Central memory CD8-positive, alpha-beta T cell (primary cell): ENCODE measurements around the gene EFCAB6.

Experiments used
- ATAC-seq: fragments of 150-1000 bp; cut with Tn5 transposase; replicated peaks from 2 replicates; pipeline ENCODE4 v1.10.0; 2022; ENCODE audit warnings: mild to moderate bottlenecking, moderate FRiP score, moderate number of reproducible peaks; ENCODE audit not compliant: poor library complexity, severe bottlenecking; ENCODE audit errors: extremely low read depth
- DNase-seq, 2 donors: peaks; one replicate each; pipeline ENCODE4 v3.0.0; 2021; ENCODE audit warnings: low spot score in 2 of 2
- H3K27ac Mint-ChIP-seq: one replicate; pipeline ENCODE4 v1.8.0; 2022; ENCODE audit warnings: low read depth, mild to moderate bottlenecking, moderate library complexity, mixed read lengths
- H3K27me3 Mint-ChIP-seq: one replicate; pipeline ENCODE4 v1.8.0; 2022; ENCODE audit warnings: mixed read lengths
- H3K36me3 Mint-ChIP-seq: one replicate; pipeline ENCODE4 v1.8.0; 2022; ENCODE audit warnings: mild to moderate bottlenecking, moderate library complexity, mixed read lengths; ENCODE audit not compliant: insufficient read depth
- H3K4me1 Mint-ChIP-seq: one replicate; pipeline ENCODE4 v1.8.0; 2022; ENCODE audit warnings: mixed read lengths
- H3K4me3 Mint-ChIP-seq: one replicate; pipeline ENCODE4 v1.8.0; 2022; ENCODE audit warnings: mild to moderate bottlenecking, moderate library complexity, mixed read lengths
- H3K9me3 Mint-ChIP-seq: one replicate; pipeline ENCODE4 v1.8.0; 2022; ENCODE audit warnings: mixed read lengths

The EFCAB6 gene

DNA sequence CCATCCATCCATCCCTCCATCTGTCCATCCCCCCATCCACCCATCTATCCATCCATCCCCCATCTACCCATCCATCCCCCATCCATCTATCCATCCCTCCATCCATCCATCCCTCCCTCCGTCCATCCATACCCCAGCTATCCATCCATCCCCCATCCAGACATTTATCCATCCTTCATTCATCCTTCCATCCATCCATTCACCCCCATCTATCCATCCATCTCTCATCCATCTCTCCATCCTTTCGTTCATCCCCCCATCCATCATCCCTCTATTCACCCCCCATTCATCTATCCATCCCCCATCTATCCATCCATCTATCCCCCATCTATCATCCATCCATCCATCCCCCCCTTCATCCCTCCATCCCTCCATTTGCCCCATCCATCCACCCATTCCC lies 302.8 kb downstream of the EFCAB6 start:
- no peaks in the 10 kb centered on the region for H3K36me3 Mint-ChIP-seq
- ATAC-seq (no peak), DNase-seq (no peak)
- no peak overlapping the region for H3K4me3 Mint-ChIP-seq
- no peaks in the 10 kb centered on the region for H3K27me3 Mint-ChIP-seq
- H3K27ac Mint-ChIP-seq = no peak overlapping the region
- no peaks in the 10 kb centered on the region for H3K4me1 Mint-ChIP-seq
- no peaks in the 10 kb centered on the region for H3K9me3 Mint-ChIP-seq

DNA sequence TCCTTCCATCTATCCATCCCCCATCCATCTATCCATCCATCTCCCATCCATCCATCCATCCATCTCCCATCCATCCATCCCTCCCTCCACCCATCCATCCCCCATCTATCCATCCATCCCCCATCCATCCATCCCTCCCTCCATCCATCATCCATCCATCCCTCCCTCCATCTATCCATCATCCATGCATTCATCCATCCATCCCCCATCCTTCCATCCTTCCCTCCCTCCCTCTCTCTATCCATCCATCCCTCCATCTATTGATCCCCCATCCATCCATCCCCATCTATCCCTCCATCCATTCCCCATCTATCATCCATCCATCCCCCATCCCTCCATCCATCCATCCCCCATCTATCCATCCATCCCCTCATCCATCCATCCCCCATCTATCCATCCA lies 303.6 kb downstream of the EFCAB6 start:
- H3K27me3 Mint-ChIP-seq = no peaks in the 10 kb centered on the region
- H3K4me3 Mint-ChIP-seq = no peak overlapping the region
- no peaks in the 10 kb centered on the region for H3K9me3 Mint-ChIP-seq
- H3K27ac Mint-ChIP-seq = no peak overlapping the region
- no peaks in the 10 kb centered on the region for H3K36me3 Mint-ChIP-seq
- no peak for ATAC-seq
- no peak for DNase-seq
- no peaks in the 10 kb centered on the region for H3K4me1 Mint-ChIP-seq

DNA sequence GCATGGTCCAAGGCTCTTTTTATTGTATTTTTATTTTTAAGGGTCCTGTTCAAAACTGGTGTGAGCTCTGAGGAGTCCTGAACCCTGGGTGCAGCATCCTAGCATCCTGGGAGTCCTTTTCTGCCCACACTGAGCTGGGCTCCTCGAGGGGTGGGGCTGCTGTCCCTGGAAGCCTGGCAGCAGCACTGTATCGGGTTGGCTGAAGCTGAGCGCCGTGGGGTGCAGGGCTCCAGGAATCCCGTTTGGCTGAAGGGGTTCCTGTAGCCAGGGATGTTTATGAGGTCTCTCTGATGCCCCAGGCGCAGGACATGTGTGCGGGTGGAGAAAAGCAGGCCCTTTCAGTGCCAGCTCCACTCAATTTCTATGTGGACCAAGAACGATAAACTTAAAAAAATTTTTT lies 304.9 kb downstream of the EFCAB6 start:
- H3K9me3 Mint-ChIP-seq = no peaks in the 10 kb centered on the region

DNA sequence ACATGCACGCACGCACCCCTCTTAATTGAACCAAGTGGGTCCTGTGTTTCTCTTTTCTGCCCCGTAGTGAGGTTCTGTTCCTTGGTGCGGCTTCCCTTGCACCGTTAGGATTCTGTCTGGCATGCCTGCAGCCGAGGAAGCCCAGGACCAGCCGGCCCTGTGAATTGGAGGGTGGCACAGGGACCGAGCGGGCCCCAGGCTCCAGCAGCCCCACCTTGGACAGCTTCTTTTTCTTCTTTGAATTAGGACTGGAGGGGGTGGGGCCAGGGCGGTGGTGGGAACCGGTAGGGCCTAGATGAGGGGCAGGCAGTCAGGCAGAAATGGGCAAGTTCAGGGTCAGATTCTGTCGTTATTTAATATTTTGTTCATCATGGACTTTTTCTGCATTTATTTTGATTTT lies 305.6 kb downstream of the EFCAB6 start:
- no peak overlapping the region for H3K27ac Mint-ChIP-seq
- no peak for ATAC-seq
- H3K36me3 Mint-ChIP-seq = no peaks in the 10 kb centered on the region
- DNase-seq = no peak
- H3K27me3 Mint-ChIP-seq = no peaks in the 10 kb centered on the region
- no peak overlapping the region for H3K4me3 Mint-ChIP-seq
- H3K4me1 Mint-ChIP-seq = no peaks in the 10 kb centered on the region
- H3K9me3 Mint-ChIP-seq = no peaks in the 10 kb centered on the region

More for the DNA sequence above, 304.9 kb downstream of the EFCAB6 start:
- ATAC-seq (no peak), DNase-seq (no peak)
- H3K36me3 Mint-ChIP-seq = no peaks in the 10 kb centered on the region
- no peak overlapping the region for H3K27ac Mint-ChIP-seq
- H3K4me1 Mint-ChIP-seq = no peaks in the 10 kb centered on the region
- H3K4me3 Mint-ChIP-seq = no peak overlapping the region
- H3K27me3 Mint-ChIP-seq = no peaks in the 10 kb centered on the region

DNA sequence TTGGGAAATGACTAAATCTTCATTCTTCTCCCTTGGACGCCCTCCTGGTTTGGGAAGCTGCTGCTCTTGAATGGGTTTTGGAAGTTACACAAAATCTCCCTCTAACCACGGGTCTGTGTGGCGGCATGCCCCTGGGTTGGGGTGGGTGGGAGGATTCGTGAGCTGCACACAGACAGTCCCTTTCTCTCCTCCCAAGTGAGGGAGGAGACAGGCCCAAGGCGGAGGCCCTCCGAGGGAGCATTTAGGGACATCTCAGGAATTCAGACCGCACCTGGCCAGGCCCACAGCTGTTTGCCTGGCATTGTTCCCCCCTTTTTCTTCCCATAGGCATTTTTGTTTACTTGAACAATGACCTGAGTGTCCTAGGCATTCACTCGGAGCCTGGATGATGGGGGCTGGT lies 306.2 kb downstream of the EFCAB6 start:
- Mint-ChIP-seq H3K27me3 (no peaks in the 10 kb centered on the region), H3K9me3 (no peaks in the 10 kb centered on the region), H3K36me3 (no peaks in the 10 kb centered on the region), H3K4me3 (no peak overlapping the region), H3K4me1 (no peaks in the 10 kb centered on the region), H3K27ac (no peak overlapping the region)
- no peak for DNase-seq
- no peak for ATAC-seq

DNA sequence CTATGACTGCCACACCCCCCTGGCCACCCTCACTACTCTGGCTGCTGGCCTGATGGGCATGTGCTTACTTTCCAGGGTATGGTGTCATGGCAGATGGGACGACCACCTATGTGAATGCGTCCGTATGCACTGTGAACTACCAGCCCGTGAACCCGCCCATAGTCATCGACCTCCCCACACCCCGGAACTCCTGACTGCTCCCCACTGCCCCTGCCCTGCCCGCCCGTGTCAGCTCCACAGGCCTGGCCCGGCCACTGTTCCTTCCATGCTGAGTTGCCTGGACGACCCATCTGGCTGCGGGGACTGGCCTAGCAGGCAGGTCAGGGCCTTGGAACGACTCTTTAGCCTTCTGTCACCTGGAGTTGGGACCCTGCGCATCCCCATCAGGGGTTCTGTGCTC lies 306.7 kb downstream of the EFCAB6 start:
- no peaks in the 10 kb centered on the region for H3K9me3 Mint-ChIP-seq
- ATAC-seq = no peak
- no peaks in the 10 kb centered on the region for H3K36me3 Mint-ChIP-seq
- H3K4me3 Mint-ChIP-seq = no peak overlapping the region
- no peaks in the 10 kb centered on the region for H3K27me3 Mint-ChIP-seq
- DNase-seq = no peak
- H3K27ac Mint-ChIP-seq = no peak overlapping the region
- no peaks in the 10 kb centered on the region for H3K4me1 Mint-ChIP-seq

DNA sequence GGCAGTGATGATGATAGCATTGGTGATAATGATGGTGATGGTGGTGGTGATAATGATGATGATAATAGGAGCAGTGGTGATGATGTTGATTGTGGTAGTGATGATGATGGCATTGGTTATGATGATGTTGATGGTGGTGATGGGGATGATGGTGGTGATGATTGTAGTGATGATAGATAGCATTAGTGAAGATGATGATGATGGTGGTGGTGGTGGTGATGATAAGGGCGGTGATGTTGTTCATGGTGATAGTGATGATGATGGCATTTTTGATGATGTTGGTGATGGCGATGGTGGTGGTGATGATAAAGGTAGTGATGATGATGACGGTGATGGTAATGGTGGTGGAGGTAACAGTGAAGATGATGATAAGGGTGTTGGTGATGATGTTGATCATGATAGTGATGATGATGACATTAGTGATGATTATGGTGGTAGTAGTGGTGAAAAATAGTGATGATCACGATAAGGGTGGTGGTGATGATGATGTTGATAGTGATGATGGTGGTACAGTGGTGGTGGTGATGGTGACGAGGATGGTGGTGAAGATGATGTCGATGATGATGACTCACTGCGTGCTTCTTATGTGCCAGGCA lies 307.3 kb downstream of the EFCAB6 start:
- Mint-ChIP-seq H3K9me3 (no peaks in the 10 kb centered on the region), H3K4me3 (no peak overlapping the region), H3K27ac (no peak overlapping the region), H3K4me1 (no peaks in the 10 kb centered on the region), H3K27me3 (no peaks in the 10 kb centered on the region), H3K36me3 (no peaks in the 10 kb centered on the region)
- ATAC-seq (no peak), DNase-seq (no peak)

DNA sequence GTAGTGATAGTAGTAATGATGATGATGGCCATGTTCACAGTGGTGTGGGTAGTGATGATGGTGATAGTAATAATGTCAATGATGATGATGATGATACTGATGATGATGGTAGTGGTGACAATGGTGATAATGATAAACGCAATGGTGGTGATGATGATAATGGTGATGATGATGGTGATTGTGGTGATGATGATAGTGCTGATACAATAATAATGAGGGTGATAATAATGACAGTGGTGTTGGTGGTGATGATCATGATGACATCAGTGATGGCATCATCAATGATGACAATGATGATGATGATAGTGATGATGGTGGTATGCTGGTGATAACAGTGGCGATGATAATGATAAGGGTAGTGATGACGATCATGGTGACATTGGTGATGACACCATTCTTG lies 308.0 kb downstream of the EFCAB6 start:
- H3K4me3 Mint-ChIP-seq = no peak overlapping the region
- no peak overlapping the region for H3K27ac Mint-ChIP-seq
- H3K27me3 Mint-ChIP-seq = no peaks in the 10 kb centered on the region
- DNase-seq (no peak), ATAC-seq (no peak)
- no peaks in the 10 kb centered on the region for H3K9me3 Mint-ChIP-seq
- no peaks in the 10 kb centered on the region for H3K4me1 Mint-ChIP-seq
- H3K36me3 Mint-ChIP-seq = no peaks in the 10 kb centered on the region

DNA sequence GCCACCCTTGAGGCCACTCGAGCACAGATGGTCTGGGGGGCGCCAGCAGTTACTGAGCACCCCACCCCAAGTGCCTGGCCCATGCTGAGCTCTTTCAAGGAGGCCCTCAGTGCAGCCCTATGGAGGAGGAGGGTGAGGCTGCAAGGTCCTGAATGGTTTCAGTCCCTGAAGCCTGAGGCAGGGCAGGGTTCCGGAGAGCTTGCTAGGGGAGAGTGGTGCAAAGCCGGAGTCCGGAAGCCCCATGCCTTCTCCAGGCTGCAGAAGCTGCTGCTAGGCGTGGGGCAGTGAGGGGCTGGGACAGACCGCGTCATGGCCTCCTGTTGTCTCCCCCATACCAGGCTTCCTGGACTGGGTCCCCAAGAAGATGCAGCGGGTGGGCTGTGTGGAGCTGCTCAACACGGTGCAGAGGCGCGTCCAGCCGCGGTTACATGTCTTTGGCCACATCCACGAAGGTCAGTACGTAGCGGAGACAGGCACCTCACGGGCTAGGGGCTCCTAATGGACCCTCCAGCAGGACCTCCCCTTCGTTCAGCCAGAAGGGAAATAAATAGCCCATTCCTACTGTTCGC lies 309.7 kb downstream of the EFCAB6 start:
- Mint-ChIP-seq H3K27ac (no peak overlapping the region), H3K27me3 (no peaks in the 10 kb centered on the region), H3K9me3 (no peaks in the 10 kb centered on the region), H3K4me3 (no peak overlapping the region), H3K4me1 (no peaks in the 10 kb centered on the region), H3K36me3 (no peaks in the 10 kb centered on the region)
- ATAC-seq = no peak
- DNase-seq = no peak

DNA sequence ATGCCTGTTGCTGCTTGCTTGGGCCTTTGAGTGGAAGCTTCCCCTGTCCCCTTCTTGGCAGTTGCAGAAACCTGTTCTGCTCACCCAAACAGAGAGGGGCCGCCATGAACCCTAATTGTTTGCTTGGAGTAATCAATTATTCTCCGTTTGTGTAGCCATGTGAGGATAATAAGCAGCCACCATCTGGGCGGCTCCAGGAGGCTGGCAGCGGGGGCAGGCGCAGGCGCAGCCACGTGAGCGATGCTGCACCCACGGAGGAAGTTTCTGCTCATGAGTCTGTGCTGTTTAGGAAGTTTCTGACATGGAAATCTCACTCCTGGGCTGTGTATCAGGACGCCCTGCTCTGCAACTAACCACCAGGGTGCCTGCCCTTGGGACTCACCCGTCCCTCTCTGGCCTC lies 310.2 kb downstream of the EFCAB6 start:
- H3K27me3 Mint-ChIP-seq = no peaks in the 10 kb centered on the region
- H3K4me3 Mint-ChIP-seq = no peak overlapping the region
- H3K9me3 Mint-ChIP-seq = no peaks in the 10 kb centered on the region
- H3K36me3 Mint-ChIP-seq = no peaks in the 10 kb centered on the region
- DNase-seq (no peak), ATAC-seq (no peak)
- H3K27ac Mint-ChIP-seq = no peak overlapping the region
- H3K4me1 Mint-ChIP-seq = no peaks in the 10 kb centered on the region

DNA sequence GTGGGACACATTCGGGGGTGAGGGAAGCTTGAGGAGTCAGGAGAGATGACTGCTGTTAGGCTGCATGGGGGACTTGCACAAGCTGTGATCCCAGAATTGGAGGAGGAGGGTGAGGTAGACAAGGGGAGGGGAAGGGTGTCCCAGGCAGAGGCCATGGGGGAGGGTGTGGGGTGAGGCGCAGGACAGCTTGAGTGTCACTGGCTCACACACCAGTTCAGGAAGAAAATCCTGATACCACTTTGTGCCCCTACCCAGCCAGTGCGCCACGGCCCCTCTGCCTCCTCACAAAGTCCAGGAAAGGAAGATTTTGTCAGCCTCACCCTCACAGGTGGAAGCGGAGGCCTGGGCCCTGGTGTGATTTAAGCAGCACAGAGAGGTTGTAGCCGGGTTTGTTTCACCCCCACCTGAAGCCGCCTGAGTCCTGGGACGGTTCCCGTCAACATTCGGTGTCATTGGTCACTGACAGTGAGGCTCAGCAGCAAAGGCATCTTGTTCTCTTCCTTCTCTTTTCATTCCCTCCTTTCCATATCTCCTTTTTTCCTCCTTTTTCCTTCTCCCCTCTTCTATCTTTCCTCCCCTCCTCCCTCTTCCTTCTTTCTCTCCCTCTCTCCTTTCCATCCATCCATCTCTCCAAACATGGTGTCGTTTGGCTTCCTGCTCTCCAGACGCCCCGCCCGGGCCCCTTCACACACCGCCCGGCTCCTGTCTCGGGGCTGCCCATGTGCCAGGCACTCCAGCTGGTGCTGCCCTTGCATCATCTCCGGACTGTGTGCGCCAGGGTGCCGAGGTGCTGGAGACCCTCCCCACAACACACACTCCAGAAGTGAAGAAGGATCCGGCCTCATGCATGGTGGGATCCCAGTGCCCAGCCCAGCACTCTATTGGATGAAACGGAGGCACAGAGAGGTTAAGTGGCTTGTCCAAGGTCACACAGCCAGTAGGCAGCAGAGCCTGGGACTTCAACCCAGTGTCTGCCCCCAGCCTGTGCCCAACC lies 311.0 kb downstream of the EFCAB6 start:
- no peak for ATAC-seq
- DNase-seq = no peak
- Mint-ChIP-seq H3K27ac (no peak overlapping the region), H3K27me3 (no peaks in the 10 kb centered on the region), H3K4me3 (no peak overlapping the region), H3K9me3 (no peaks in the 10 kb centered on the region), H3K36me3 (no peaks in the 10 kb centered on the region), H3K4me1 (no peaks in the 10 kb centered on the region)

DNA sequence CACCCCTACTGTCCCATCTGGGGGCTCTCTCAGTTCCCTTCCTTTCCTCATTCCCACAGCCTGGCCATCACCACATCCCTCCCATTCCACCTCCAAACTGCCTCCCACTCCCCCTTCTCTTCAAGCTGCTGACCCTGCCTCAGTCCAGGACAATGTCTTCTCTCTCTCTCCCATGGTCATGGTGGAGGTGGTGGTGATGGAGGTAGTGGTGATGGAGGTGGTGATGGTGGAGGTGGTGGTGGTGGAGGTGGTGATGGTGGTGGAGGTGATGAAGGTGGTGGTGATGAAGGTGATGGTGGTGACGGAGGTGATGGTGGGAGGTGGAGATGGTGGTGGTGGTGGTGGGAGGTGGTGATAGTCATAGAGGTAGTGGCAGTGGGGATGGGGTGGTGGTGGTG lies 313.2 kb downstream of the EFCAB6 start:
- Mint-ChIP-seq H3K4me1 (no peaks in the 10 kb centered on the region), H3K36me3 (peaks cover 1% of the 10 kb centered on the region), H3K27ac (no peak overlapping the region)

More for the DNA sequence above, 313.2 kb downstream of the EFCAB6 start:
- Mint-ChIP-seq H3K4me3 (no peak overlapping the region), H3K27me3 (no peaks in the 10 kb centered on the region), H3K9me3 (no peaks in the 10 kb centered on the region)
- DNase-seq (no peak), ATAC-seq (no peak)
